Hepatic stellate cell (primary cell): ENCODE measurements around the gene BAD.
A peak's percentile ranks its signal among the peaks of the same experiment; 100 is the strongest.

Source experiments
- DNase-seq: peaks from one replicate; pipeline ENCODE4 v3.0.0; 2011; ENCODE audit warnings: low spot score

Gene BAD

DNA sequence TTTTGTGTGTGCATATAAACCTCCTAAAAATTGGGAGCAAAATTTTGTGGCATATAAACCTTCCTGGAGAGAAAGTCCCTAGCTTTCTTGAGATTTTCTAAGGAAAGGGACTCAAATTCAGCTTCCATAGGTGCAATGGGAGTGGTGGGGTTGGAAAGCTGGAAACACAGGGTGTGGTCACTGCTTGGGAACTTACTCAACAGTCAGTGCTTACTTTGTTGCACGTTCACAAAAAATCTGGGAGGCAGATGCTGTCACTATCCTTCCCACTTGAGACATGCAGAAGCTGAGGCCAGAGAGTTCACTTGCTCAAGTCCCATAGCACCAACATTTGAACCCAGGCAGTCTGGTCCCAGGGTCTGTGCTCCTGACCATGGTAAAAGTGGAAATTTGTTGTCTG is 11.8 kb upstream of the BAD start:
- no peak for DNase-seq

DNA sequence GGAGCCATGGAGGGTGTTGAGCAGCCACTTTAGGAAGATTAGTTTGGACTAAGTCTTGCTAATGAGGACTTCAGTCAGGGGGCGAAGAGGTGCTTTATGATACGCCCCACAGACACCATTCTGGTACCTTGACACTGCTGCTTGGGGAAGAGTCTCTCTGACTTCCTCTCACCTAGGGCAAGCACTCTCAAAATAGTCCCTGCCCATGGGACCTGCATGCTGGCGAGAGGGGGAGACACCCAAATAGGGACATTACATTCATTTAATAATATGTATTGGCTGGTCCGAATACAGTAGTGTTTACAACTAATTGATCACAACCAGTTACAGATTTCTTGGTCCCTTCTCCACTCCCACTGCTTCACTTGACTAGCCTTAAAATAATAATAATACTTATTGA is 11.3 kb upstream of the BAD start:
- DNase-seq, result no peak

DNA sequence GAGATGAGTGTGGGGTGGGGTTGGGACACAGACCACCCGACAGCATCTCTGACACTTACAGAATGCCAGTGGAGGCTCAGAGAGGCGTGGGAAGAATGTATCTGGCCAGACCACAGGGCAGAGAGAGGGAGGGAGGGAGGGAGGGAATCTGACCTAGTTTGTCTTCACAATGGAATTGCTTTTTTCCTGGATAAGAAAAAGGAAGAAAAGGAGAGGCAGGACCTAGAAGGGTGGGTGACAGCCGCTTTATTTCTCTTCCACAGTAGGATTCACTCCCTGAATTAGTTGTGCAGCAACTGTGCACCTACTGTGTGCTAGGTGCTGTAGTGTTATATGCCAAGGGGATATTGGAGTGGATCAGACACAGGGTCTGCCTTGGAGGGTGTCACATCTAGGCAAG is 10.3 kb upstream of the BAD start:
- peak; percentile 63 for DNase-seq

DNA sequence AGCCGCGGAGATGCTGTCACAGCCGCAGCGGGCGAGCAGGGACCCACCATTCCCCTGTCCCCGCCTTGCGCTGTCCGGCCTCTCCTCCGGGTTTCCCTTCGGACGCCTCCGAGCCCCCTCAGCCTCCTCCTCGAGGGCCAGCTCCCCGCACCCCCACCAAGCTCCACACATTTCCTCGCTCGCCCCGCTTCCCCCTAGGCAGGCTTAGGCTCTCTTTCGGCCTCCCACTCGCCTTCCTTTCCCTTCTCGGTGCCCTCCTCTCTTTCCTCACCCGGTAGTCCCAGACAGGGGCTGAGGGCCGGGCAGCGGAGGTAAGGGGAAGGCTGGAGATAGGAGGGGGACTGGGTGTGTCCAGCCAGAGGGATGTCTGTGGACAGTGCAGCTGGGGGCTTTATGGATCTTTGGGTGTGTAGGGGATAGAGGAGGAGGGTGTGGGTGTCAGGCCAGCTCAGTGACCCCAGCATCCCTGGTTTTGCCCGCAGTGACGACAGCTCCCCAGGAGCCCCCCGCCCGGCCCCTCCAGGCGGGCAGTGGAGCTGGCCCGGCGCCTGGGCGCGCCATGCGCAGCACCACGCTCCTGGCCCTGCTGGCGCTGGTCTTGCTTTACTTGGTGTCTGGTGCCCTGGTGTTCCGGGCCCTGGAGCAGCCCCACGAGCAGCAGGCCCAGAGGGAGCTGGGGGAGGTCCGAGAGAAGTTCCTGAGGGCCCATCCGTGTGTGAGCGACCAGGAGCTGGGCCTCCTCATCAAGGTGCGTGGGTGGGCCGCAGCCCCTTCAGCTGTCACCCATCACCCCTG is 8.2 kb upstream of the BAD start:
- DNase-seq, result no peak

DNA sequence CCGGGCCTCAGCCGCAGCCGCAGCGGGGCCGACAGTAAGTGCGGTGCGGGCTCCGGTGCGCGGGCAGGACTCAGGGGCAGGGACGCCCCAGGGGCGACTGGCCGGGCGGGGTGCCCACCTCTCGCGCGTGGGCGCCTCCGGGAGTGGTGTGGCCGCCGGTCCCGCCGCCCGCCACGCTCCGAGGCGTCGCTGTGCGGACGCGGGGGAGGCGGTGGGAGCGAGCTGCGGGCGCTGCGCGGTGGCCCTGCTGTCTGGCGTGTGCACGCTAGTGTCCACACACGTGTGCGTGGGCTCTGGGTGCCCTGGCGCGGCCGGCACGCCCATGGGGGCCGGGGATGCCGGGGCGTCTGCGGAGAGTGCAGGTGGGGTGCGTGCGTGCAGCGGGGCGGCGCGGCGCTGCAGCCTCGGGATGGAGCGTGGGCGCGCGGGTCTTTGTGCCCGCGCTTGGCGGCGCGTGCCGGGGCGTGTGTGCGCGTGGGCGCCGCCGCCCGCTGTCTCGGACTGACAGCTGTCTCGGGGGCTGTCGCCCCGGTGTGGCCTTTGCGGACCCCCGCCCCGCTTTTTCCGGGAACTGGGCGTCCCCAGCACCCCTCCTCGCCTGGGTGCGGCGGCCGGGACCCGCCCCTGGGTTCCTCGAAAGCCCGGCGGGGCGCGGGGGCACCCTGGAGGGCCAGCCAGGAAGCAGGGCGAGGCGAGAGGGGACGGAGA is 7.4 kb upstream of the BAD start:
- DNase-seq, result no peak

DNA sequence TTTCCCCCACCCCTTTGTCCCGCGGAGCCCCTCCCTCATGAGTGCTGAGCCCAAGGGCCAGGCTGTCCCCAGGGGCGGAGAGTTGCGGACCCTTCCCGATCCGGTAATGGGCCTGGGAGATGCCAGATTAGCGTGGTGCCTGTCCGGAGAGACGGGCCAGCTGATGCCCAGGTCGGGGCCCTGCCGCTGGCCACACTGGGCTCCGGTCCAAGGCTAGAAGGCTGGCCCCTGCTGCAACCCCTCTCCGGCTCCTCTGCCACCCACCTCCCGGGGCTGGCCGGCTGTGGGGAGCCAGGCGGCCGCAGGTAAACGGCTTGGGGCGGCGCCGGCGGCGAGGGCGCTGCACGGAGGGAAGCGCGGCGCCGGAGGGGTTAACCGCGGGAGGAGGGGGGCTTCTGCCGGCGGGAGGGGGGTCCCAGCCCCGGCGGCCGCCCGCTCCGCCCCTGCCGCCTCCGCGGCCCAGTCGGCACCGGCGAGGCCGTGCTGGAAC is 6.8 kb upstream of the BAD start, which contains the start of gene KCNK4:
Gene KCNK4 (plus strand): TSS at position 41 of the 490 bp plus-strand sequence. CDS start 1,717 bp downstream, outside the sequence.
- DNase-seq, result no peak

DNA sequence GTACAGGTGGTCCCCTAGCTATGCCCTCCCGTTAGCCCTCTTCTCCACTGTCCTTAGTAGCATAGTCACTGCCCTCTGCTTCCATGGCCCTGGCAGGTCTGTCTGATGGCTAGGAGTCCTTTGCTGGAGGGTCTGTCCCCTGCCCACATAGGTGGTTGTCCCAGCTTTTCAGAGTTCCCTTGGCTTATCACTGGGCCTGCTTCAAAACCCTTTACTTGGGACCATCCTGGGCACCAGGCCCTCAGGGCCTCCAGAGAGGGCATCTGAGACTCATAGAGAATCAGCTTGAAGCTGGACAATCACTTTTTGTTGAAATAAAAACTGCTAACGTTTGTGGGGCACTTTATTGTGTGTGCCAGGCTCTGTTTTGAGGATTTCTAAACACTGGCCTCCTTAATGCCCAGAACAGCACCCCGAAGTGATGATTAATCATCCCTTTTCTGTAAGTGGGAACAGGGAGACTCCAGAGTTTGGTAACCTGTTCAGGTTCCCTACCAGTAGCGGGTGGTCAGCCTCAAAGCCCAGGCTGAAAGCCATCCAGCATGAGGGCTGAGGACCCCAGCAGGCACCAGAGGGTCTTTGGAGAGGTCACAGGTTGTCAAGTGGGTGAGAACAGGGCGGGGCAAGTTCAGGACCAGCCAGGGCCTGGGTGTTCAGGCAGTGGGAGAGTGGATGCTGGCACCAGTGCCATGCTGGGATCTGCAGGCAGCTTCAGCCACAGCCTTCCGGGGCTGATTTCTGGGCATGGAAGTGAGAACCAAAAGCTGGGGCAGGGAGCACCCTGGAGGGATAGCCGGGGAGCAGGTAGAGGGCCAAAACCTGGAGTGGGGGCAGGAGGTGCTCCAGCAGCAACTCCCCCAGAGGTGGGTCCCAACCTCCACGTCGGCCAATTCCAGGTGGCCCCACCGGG is 6.1 kb upstream of the BAD start:
- DNase-seq, result no peak

DNA sequence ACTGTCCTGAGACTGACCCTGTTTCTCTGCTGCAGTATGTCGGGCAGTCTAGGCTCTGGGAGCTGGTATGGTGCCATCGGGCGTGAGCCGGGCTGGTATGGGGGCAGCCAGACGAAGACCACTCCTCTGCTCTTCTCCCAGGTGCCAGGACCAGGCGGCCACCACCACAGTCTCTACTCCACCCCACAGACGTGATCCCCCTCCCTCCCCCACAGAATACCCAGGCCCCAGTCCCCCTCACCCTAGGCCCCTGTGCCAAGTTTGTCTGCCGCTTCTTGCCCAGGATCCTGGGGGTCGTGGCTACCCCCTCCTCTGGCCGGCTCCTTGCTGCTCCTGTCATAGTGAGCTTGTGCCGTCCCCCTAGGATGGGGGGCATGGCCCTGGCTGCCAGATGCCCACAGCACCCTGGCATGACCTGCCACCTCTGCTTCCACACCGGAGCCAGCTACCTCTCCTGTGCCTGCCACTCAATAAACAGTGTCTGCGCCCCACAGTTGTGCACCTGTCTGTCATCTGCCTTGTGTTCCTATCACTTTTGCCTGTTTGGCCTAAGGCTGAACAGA is 4.6 kb upstream of the BAD start:
- no peak for DNase-seq

DNA sequence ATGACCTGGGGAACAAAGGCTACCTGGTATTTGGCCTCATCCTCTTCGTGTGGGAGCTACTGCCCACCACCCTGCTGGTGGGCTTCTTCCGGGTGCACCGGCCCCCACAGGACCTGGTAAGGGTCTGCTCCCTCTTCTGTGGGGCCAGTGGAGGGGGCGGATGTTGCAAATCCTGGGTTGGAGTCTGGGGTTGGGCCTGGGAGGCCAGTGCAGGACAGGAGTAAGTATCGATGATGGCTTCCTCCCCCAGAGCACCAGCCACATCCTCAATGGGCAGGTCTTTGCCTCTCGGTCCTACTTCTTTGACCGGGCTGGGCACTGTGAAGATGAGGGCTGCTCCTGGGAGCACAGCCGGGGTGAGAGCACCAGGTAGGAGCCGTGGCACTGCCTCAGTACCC is 3.9 kb upstream of the BAD start:
- no peak for DNase-seq

DNA sequence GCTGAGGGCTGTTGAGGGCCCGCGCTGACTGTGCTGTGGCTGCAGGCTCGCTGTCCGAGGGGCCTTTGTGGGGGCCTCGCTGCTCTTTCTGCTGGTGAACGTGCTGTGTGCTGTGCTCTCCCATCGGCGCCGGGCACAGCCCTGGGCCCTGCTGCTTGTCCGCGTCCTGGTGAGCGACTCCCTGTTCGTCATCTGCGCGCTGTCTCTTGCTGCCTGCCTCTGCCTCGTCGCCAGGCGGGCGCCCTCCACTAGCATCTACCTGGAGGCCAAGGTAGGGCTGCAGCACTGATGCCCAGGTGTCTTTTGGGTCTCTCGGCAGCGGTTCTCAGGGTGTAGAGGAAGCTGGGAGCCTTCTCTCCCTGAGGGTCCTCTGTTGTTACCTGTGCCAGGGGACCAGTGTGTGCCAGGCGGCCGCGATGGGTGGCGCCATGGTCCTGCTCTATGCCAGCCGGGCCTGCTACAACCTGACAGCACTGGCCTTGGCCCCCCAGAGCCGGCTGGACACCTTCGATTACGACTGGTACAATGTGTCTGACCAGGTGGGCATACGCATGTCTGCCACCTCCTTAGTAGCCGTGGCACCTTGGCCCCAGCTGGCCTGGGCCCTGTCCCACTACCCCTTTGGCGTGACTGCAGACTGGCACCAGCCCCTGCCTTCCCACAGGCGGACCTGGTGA is 3.3 kb upstream of the BAD start:
- no peak for DNase-seq

DNA sequence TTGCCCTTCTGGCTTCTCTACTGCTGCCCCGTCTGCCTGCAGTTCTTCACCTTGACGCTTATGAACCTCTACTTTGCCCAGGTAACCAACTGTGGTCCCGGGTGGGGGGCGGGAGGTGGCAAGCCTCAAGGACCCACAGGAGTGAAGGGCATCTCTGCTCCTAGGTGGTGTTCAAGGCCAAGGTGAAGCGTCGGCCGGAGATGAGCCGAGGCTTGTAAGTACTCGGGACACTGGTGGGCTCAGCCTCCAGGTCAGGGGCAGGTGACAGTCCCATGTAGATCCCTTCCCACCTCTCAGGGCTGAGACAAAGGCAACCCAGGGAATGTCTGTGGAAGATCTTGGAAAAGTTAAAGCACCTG is 2.3 kb upstream of the BAD start:
- no peak for DNase-seq

DNA sequence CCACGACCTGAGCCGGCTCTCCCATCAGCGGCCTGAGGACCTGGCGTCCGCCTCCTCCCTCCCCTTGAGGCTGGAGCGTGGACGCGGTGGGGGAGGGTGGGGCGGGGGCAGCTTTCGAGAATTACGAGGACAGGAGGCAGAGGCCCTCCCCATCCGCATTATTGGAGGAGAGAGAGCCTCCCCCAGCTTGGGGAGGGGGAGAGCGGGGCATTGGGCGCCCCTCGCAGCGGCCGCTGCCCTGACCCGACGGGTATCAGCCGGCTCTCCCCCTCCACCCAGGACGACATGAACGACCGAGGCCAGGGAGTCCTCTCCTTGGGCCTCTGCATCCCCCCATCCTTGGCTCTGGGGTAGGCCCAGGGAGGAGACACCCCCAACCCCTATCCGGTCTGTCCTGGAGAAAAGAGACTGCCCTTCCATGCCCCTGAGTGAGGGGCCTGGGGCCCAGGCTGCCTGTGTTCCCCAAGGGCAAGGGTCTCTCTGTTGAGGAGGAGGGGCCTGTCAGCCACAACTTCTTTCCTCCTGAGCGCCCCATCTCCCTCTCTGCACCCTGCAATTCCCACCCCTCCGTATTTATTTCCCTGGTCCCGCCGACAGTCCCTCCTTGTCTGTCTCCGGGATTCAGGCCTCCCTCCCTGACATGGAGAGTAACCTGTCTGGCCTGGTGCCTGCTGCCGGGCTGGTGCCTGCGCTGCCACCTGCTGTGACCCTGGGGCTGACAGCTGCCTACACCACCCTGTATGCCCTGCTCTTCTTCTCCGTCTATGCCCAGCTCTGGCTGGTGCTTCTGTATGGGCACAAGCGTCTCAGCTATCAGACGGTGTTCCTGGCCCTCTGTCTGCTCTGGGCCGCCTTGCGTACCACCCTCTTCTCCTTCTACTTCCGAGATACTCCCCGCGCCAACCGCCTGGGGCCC is 1.7 kb upstream of the BAD start:
- no peak for DNase-seq

DNA sequence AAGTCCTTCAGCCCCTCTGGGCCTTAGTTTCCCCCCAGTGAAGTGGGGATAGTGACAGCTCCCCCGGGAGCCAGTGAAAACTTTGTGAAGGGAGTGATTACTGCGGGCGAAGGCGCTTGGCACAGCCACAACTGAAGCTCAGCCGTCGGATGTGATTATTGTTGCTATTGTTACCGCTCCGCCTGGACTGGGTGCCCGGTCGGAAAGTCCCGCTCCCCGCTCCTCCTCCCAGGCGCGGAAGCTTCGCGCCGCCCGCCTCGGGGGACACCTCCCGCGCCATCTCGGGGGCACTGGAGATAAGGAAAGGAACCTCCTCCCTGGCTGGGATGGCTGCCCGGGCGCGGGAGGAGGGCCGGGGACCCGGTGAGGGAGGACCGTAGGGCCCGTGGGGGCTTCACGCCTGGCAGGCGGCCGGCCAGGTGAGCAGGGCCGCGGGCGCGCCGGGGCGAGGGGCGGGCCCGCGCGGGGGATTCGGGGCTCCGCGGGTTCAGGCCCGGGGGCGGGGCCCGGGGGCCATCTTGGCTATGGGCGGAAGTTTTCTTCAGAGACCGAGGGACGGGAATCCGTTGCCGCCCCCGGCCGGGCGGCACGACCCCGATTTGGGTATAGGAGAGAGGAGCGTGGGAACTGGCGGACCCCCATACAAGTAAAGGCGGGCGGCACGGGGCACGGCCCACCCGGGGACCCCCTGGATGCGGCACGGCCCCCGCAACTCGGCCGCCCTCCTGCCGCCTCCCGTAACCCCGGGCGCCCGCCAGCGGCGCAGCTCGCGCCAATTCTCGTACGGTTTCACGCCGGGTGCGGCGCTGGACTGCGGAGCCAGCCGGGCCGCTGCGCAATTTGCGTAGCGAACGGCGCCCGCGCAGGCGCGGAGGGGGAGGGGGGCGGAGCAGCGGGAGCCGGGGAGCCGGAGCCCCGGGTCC is 758 bp upstream of the BAD start, which contains the start of gene GPR137:
Gene GPR137 (plus strand): TSS at position 887 of the 923 bp plus-strand sequence. CDS start 677 bp downstream, outside the sequence.
- DNase-seq, result peak; percentile 91

DNA sequence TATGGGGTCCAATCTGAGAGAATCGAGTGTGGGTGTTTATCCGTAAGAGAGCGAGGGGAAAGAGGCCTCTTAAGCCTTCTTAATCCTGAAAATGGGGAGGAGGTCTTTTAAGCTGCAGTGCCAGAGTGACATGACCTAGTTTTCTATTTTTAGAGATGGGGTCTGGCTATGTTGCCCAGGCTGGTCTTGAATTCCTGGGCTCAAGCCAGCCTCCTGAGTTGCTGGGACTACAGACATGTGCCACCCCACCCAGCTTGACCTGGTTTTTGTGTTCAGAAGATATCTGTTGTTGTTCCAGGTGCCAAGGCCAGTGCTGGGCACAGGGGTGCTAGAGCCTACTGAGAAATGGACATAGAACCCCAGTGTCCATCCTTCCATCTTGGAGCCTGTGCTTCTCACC is 1.4 kb downstream of the BAD start:
- DNase-seq, result no peak

DNA sequence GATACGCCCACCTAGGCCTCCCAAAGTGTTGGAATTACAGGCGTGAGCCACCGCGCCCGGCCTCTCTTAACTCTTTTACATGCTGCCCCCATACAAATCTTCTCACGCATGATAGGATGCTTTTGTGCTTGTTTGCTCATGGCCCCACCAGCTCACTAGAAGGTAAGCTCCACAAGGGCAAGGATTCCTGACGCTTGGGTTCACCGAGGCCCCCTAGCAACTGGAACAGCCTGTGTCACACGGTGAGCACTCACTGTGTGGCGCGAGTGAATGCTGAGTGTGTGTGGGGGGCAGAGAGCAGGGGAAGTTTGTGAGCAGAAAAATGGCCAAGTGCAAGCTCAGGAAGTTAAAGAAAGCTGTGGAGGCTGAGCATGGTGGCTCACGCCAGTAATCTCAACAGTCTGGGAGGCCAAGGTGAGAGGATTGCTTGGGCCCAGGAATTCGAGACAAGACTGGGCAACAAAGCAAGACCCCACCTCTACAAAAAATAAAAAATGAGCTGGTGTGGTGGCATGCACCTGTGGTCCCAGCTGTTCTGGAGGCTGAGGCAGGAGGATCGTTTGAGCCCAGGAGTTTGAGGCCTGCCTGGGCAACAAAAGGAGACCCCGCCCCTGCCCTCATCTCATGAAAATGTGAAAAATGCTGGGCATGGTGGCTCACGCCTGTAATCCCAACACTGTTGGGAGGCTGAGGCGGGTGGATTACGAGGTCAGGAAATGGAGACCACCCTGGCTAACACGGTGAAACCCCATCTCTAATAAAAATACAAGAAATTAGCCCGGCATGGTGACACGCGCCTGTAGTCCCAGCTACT is 2.3 kb downstream of the BAD start:
- no peak for DNase-seq

DNA sequence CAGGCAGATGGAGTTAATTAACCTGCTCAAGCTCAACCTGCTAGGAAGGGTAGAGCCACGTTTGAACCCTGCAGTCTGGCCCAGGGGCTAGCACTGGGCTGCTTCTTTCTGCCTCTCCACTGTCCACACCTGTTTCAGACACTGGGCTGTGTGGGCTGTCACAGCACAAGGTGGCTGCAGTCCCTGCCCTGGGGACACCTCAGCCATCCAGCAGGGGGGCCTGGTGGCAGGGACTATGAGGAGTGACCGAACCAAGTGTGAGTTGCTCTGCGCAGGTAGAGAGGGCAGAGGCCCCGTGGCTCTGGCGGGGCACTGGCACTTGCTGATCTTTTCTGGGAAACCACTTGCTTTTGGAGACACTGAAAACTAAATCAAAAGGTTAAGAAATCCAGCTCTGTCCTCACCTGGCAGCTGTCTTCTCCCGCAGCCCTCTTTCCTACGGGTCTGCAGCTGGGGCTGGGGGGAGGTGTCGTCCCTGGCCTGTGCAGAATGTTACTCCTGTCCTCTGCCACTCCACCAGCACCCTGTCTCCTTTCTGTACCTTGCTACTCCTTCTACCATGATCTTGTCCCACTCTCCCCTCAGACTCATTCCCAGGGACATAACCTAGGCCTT is 5.8 kb downstream of the BAD start:
- no peak for DNase-seq

DNA sequence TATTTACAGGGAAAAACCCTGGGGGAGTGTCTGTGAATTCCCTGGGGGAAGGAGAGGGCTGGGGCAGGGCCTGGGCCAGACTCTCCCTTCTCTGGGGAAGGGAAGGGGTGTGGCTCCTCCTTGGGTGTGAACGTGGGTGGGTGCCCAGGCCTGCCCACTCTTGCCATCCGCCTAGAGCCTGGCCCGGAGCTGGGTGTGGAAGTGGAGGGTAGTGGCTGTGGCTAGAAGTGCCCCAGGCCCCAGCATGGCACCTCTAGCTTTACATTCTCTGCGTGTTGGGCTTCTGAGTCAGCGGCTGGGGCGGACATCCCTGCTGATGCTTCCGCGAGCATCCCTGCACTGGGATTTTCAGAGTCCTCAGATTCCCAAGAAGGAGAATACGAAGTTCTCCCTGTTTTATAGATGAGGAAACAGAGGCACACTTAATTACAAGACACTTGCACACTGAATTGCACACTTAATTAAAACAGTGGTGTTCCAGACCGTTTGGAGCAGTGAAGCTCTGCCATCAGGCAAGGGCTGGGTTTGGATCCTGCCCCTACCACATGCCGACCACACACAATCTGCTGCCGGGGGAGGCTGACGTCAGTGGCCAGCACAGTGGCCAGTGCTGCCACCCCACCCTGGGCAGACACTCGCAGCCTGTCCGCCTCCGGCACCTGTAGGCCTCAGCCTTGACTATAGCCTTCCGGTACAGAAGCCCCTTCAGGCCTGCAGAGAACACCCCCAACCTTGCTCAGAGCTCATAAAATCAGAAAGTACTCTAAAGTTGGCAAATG is 7.6 kb downstream of the BAD start:
- no peak for DNase-seq
